ENCODE data around the gene KRTAP10-6.

- TF ChIP-seq CTCF (IDR thresholded peaks at IDR 0.05): no peak
- no peak for TF ChIP-seq ZFX (IDR thresholded peaks at IDR 0.05; ENCODE audit: borderline replicate concordance)
Measured at GRCh38 chr21:44625756-44626155, 33.5 kb upstream of the KRTAP10-6 start.

All from 22Rv1 (cell line).